ENCODE data around the gene MED8.

GRCh38 chr1:43388613-43389012 is 987 bp downstream of the MED8 start:
- no peak for TF ChIP-seq CTCF (IDR thresholded peaks at IDR 0.05)
- no peak for TF ChIP-seq EZH2phosphoT487 (IDR thresholded peaks at IDR 0.05)

Measured in neural progenitor cell (in vitro differentiated cells).